SIG-M5 (cell line): ENCODE results near the gene CEACAM16.
"Not testable (repeated sequence)": the region's sequence is repeated elsewhere in the genome, so short reads cannot be mapped to it uniquely, and the experiment has no call there.

ENCODE experiments used
- DNase-seq: peaks from one replicate; lab custom pipeline; 2025; lab: John Stamatoyannopoulos, UW

CEACAM16 gene

DNA sequence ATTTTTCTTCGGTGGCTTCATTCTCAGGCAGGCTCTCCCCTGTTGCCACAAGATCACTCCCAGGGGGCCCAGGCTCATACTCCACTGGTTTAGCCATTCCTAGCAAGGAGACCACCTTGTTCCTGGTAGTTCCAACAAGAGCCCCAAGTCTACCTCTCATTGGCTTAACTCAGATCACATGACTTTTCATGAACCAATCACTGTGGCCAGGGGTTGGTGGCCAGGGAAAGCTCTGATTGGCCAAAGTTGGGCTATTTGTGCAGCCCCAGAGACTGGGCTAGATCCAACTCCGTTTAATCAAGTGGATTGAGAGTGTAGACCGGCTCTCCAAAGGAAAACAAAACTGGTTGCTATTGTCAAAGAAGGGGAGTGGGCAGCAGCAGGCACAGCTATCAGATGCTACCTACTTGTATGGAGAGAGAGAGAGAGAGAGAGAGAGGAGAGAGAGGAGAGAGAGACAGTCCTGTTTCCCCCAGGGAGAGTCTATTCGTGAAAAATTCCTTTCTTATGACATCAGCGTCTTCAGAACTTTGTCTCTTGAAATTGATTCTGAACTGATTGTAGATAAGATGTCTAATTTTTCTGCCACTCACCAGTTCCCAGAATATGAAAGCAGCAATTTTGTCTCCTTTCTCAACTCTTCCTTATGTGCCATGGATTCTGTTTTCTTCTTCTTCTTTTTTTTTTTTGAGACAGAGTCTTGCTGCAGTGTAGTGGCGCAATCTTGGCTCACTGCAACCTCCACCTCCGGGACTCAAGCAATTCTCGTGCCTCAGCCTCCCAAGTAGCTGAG is 21.7 kb upstream of the CEACAM16 start:
- DNase-seq = no peak

DNA sequence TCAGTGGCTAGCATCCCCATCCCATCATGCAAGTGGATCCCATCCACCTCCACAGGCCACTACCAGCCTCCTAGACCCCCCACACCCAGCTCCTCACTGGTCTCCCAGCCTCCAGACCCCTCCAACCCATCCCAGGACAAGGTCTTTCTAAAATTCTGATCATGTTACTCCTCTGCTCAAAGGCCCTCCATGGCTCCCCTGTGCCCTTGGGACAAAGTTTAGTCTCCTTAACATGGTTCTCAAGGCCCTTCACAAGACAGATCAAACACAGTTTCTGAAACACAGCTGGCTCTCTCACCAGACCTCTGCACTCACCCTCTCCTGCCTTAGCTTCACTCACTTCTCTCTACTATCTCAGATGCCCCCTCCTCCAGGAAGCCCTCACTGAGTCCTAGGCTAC is 18.4 kb upstream of the CEACAM16 start:
- DNase-seq = no peak

DNA sequence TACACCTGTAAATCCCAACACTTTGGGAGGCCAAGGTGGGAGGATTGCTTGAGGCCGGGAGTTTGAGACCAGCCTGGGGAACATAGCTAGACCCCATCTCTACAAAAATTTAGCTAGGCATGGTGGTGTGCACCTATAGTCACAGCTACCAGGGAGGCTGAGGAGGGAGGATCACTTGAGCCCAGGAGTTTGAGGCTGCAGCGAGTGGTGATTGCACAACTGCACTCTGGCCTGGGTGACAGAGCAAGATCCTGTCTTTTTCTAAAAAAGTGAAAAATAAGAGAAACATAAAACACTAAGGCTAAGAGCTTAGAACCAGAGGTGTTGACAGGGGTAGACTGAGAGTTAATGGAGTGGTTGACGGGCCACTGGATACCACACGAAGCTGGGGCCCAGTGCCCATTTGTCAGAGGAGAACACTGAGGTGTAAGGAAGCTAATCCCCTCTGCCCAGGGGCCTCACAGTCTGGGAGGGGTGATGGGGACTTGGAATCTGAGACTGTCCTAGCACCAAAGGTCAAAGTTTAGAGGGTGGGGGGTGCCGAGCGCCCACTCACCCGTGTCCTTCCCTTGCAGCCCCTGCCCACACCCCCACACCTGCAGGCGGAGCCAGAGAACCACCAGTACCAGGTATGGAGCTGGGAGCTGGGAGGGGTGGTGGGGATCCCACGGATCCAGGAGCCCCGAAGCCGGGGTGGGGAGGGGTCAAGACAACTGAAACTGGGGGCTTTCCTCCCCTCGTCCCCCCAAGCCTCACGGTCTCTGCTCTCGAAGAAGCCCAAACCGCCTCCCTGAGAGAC is 16.8 kb upstream of the CEACAM16 start:
- no peak for DNase-seq

DNA sequence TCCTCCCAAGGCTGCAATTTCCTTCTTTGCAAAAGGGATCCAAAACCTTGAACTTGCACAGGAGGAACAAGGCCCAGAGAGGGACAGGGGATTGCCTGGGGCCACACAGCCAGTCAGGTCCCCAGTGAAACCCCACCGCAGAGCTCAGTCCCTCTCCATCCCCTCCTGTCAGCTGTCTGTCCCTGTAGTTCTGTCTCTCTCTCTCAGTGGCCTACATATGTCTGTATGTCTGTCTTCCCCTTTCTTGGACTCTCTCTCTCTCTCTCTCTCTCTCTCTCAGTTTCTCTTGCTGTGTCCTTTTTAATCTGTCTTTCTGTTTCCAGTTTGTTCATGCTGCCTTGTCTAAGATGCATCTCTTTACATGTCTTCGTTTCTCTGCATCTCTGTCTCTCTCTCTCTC is 16.1 kb upstream of the CEACAM16 start:
- no peak for DNase-seq

DNA sequence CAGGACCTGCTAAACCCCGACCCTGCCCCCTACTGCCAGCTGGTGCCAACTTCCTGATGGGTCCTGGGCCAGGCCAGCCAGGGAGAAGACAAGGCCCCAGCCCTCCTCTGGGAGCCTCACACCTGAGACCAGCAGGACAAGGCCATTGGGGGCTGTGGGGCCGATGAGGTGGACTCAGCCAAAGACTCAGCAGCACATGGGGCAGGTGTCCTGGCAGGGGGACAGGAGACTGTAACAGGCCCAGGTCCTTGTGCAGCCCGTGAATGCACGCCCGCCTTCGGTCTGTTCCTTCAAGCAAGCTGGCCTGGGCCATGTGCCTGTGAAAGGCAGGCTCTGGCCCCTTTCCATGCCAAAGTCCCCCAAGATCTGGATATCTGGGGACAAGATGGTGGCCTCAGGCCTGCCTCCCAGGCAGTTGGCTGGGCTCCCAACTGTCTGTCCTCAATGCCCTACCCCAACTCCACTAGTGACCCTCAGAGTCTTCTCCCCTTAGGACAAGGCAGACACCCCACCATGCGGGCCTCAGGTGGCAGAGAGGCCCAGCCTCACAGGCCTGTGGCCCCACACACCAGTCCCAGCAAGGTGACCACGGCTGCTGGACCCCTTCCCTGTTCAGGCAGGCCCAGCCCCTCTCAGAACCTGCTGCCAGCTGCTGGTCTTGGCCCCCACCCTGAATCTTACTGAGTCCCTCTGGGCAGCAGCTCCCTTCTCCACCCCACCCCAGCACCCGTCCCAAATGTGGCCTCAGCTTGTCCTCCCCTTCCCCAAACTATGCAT is 15.3 kb upstream of the CEACAM16 start:
- DNase-seq = no peak

DNA sequence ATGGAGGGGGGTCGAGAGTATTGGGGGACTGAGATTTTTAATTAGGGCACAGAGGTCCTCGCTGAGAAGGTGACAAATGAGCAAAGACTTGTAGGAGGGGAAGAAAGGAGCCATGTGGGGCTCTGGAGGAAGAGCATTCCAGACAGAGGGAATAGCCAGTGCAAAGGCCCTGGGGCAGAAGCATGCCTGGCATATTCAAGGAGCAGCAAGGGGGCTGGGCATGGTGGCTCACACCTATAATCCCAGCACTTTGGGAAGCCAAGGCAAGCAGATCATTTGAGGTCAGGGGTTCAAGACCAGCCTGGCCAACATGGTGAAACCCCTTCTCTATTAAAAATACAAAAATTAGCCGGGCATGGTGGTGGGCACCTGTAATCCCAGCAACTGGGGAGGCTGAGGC is 14.6 kb upstream of the CEACAM16 start:
- not testable (repeated sequence) for DNase-seq

DNA sequence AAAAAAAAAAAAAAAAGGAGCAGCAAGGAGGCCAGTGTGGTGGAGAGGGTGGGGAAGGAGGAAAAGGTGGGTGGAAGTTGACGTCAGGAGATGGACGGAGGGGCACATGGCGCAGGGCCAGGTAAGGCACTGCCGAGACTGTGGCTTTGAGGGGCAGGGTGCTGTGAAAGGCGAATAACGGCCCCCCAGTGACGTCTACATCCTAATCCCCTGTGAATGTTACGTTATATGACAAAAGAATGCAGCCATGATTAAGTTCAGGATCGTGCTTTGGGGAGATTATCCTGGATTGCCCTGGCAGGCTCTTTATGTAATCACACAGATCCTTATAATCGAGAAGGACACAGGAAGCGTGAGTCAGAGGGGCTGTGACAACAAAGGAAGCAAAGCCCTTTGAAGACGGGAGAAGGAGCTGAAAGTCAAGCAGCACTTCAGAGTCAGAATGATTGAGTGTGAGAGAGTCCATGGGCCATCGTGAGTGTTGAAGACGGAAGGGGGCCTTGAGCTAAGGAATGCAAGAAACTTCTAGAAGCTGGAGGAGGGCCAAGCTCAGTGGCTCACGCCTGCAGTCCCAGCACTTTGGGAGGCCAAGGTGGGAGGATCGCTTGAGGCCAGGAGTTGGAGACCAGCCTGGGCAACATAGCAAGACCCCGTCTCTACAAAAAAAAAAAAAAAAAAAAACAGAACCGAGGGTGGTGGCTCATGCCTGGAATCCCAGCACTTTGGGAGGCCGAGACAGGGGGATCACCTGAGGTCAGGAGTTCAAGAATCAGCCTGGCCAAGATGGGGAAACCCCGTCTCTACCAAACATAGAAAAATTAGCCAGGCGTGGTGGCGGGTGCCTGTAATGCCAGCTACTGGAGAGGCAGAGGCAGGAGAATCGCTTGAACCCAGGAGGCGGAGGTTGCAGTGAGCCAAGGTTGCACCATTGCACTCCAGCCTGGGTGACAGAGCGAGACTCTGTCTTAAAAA is 13.8 kb upstream of the CEACAM16 start:
- DNase-seq = no peak

DNA sequence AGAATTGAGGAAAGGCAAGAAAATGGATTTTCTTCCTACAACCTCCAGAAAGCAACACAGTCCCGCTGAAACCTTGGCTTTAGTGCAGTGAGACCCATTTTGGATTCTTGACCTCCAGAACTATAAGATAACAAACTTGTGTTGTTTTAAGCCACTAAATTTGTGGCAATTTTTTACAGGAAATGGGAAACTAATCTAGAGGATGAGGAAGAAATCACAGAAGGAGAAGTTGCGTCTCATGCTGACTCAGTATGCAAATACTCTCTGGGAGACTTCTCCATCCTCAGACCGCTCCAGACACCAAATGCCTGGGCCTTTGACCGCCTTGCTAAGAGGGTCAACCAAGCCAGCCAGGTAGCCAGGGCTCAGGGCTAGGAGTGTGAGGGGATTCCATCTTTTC is 13.1 kb upstream of the CEACAM16 start:
- DNase-seq = peak; percentile 1

DNA sequence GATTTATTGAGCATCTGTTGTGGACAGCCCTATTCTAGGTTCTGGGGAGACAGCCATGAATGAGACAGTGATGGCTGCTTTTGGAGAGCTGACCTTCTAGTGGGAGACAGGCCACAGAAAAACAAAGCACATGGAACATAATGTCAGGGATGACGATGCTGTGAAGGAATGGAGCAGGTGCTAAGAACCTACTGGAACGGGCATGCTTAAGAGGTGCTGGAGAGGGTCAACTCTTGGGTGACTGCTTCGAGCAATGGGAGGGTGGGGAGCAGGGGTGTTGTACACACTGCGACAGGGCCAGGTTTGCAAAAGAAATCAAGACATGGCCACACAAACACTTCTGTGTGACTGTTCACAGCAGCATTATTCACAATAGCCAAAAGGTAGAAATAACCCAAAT is 12.1 kb upstream of the CEACAM16 start:
- no peak for DNase-seq

DNA sequence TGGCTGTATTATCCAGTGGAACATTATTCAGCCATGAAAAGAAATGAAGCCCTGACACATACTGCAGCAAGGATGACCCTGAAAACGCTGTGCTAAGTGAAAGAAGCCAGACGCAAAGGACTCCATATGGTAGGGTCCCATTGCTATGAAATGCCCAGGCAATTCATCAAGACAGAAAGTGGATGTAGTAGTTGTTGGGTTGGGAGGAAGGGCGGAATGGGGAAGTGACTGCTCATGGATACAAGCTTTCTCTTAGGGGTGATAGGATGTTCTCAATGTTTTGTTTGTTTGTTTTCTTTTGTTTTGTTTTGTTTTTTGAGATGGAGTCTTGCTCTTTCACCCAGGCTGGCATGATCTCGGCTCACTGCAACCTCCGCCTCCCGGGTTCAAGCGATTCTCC is 11.1 kb upstream of the CEACAM16 start:
- no peak for DNase-seq

DNA sequence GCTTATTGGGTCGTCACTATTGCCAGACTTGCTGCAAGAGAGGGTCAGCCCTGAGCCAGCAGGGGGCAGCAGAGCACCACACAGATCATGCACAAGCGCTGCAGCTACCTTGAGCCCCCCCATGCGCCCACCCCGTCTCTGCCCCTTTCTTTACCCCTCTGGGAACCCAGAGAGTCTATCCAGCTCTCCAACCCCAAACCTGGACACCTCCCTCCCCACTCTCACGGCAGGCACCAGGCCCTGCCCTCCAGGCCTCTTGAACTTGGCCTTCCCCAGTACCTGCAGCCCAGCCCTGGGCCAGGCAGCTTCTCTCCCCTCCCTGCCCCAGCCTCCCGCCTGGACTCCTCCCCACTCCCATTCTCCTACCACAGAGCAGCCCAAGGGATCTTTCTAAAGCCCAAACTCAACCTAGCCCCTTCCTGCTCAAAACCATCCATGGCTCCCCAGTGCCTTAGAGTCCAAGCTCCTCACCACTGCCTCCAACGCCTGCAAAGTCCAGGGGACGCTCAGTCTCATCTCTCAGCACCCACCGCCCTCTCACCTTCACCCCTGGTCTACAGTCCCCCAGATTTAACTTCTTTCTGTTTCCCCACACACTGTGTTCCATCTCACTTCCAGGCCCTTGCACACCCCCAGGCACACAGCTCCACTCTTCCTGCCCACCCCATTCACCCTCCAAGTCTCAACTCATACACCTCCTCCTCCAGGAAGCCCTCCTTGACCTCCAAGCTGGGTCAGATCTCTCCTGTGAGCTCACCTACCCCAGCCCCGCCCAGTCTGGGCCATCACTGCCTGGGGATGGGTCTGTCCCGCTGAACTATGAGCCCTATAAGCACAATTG is 9.4 kb upstream of the CEACAM16 start:
- DNase-seq = no peak

DNA sequence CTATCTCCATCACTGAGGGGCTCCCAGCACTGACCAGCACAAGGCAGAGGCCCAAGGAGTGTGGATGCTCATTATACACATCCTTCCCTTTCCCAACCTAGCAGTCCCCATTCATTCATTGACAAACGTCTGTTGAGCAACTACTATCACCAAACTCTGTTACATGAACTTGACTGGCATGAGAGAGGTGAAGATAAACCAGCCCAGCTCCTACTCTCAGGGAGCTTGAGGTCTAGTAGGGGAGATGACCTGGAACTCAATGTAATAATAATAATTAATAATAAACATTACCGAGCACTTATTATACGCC is 8.9 kb upstream of the CEACAM16 start:
- DNase-seq = no peak

DNA sequence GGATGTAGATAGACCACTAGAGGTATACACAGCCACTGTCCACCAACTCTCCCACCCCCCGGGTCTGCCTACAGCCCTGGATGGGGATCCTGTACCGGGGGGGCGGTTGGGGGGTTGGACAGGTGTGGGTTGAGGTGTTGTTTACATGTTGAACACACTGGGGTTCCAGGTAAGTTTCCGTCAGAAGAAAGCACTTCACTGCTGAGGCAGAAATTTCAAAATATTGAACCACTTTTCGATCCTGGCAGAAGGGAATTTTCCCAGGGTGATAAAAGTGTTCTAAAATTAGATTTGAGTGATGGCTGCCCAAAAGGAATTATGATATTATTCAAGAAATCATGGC is 6.6 kb upstream of the CEACAM16 start:
- no peak for DNase-seq

DNA sequence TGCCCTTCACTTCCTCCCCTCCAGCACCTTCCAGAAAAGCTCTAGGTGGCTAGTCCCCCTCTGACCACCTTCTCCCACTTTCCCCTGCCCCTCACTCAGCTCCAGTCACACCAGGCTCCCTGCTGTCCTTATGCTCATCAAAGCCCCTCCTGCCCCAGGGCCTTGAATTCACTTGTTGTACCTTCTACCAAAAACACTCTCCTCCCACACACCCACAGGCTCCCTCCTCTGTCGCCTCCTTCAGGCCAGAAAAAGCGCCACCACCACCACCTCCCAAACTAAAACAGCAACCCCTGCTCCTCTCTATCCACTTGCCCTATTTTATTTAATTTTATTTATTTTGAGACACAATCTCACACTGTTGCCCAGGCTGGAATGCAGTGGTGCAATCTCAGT is 4.8 kb upstream of the CEACAM16 start:
- no peak for DNase-seq

DNA sequence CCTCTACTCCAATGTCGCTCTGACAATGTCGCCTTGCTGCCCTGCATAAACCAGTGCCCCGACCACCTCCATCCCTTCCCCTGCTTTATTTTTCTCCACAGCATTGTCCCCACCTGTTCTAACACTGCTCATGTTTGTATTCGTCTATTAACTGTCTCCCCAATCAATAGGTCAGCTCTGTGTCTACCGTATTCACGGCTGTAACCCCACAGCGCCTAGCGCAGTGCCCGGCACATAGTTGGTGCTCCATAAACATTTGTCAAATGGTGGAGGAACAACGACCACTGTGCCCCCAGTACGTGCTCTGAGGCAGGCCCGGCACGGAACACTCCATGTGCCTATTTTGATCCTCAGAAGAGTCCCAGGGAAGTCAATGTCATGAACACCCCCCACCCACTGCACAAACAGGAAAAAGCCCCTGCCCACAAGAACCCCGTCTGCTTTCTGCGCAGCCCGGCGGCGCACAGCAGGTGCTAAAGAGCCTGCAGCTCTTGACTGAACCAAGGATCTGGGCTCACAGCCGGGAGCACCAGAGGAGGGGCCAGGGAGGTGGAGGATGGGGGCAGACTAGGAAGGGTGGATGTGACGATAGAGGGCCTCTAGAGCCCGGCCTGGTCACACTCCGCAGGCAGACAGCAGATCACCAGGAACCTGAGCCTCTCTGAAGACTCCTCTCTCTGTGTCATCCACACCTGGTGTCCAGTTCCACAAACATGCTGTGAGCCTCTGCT is 1.8 kb upstream of the CEACAM16 start:
- DNase-seq = no peak

DNA sequence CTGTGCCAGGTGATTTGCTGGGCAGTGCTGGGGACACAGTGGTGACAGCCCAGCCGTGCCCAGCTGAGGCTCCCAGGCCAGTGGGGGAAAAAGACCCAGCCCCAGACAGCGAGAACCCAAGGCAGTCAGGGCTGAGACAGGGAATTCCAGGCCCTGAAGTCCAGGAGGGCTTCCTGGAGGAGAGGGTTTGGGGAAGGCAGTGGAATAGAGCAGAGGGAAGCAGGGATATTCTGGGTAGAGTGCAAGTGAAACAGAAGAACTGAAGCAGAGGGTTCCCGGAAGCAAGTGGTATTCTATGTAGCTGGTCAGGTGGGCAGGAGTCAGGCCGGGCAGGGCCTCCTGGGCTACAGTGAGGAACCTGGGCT is 1.3 kb upstream of the CEACAM16 start:
- no peak for DNase-seq

DNA sequence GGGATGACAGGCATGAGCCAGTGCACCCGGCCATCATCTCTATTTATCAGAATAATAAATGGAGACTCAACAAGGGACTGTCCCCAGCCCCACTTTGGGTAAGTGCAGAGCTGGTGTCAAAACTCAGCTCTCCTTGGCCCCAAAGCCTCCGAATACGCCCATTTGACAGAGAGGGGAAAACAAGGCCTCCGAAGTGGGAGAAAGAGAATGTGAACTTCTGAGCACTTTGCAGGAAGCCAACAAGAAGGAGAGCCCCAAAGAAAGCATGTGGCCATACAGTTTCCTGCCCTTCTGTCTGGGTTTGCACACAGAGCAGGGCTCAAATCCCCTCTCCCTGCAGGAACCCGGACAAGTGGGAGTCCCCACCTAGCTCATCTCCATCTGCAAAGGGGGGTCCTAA is 1.6 kb downstream of the CEACAM16 start:
- no peak for DNase-seq

DNA sequence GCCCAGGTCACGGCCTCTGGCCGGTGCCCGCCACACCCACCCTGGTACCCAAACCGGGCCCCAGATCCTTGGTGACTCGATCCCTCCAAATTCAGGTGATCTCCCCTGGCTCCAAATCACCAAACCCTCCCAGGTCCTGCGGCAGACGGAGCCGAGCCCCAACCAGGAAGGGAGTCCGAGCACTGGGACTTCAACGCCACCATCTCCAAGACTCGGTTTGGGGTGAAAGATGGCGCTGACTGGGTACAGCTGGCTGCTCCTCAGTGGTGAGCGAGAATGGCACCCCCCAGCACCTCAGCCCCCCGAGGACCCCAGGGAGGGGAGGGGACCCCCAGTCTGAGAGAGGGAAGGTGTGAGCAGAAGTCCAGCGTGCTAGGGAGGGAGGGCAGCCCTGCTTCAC is 2.3 kb downstream of the CEACAM16 start:
- no peak for DNase-seq

DNA sequence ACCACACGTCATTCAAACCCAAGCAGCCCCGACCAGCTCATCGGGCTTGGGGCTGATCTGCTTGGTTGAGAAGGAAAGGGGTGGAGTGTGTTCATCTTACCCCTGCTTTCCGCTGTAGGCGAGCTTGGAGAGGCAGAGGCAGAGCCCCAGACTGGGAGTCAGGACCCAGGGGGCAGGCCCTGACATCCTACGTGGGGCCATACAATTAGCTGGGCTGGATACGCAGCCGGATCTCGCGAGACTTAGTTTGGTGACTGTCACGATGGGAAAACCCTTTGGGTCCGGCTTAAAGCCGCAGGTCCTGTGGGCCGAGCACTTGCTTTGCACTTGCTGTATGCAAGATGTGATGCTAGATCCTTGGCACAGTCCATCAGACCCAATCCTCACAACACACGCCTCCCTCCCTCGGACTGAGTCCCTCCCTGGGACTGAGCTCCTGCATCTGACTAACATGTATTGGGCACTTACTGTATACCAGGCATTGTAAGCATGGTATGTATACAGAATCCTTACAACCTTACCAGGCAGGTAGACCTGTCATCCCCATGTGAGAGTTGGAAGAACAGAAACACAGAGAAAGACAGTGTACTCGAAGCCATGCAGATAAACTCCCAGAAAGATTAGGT is 3.7 kb downstream of the CEACAM16 start:
- DNase-seq = no peak
